IPS-18c (cell line): Measurements from ENCODE around the gene PRX.
"Not testable (repeated sequence)": the region's sequence is repeated elsewhere in the genome, so short reads cannot be mapped to it uniquely, and the experiment has no call there.

Experiments used
- H3K4me3 ChIP-seq: 2 replicates; pipeline ENCODE4 v1.7.0; 2013; ENCODE audit warnings: low read depth, mild to moderate bottlenecking, low read length, moderate library complexity; ENCODE audit not compliant: insufficient read depth
- H3K9me3 ChIP-seq: one replicate; pipeline ENCODE4 v1.6.1; 2013; ENCODE audit warnings: mild to moderate bottlenecking, low read length, moderate library complexity; ENCODE audit not compliant: control insufficient read depth, insufficient read depth

Gene PRX

DNA sequence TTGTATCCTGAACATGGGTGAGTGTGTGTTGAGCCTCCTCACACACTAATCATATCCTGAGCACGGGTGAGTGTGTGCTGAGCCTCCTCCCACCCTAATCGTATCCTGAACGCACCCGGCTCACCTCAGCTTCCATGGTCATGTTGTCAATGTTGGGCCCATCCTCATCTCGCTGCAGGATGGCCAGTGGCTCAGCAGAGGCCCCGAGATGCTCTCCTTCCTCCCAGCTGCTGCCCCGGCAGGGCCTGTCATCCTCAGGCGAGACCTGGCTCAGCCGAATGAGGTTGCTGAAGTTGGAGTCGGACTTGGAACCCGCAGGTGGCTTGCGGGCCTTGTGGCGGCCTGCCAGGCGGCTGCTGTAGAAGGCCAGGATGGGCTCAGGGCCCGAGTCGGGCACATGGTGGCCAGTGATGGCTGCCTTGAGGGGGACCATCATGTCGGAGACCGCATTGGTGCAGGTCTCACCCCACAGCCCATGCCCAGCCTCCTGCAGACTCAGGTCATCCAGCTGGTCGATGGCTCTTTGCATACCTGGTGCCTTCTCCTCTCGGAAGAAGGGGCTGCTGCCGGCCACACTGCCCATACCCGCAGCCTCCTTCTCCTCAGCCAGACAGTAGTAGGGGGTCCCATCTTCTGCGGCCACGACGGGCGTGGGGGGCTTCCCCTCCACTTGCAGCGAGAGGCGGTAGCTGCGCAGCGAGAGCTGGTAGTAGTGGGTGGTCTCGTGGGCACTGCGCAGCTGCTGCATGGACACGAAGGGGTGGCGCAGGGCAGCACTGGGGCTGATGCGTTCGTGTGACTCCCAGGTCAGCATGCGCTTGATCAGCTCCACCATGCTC lies 32.8 kb downstream of the PRX start:
- no peaks in the 10 kb centered on the region for H3K9me3 ChIP-seq
- H3K4me3 ChIP-seq, result no peak overlapping the region

DNA sequence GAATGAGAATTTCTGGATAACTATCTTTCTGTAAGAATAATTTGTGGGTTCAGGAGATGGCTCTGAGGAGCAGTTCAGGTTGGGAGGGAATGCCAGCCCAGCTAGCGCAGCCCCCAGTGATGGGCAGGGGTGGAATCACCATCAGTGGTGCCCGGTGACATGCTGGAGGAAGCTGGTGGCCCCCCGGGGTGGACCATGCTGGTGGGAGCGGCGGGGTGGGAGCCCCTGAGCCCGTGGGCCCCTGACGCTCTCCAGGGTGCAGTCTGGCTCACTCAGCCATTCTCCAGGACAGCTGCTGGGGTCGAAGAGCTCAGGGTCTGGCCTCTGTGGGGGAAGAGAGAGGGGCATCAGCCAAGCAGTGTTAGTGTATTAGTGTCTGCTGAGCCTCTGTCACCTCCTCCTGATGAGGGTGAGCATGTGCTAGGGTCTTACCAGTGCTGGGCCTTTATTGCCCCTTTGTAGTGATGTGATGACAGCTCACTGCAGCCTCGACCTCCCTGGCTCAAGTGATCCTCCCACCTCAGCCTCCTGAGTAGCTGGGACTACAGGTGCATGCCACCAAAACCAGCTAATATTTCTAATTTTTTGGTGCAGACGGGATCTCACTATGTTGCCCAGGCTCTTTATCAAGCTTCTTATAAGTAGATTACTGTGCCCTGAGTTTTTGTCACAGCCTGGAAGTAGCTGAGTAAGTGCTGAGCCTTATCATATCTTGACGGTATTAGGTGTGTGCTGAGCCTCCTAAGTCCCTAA lies 33.6 kb downstream of the PRX start:
- Histone ChIP-seq H3K4me3 (no peak overlapping the region), H3K9me3 (no peaks in the 10 kb centered on the region)

DNA sequence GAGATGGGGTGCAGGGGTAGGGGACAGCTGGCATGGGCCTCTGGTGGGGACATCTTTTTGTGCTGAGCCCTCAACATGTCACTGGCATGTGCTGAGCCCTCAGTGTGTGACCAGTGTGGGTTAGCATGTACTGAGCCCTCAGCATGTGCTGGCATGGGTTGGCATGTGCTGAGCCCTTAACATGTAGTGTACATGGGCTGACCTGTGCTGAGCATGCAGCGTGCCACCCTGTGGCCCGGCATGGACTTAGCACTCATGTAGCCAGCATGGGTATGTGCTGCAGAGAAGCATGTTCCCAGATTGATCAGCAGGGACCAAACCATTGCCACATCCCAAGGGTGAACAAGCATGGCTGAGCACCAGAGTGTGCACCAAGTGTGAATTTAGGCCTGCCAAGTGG lies 34.7 kb downstream of the PRX start:
- H3K9me3 ChIP-seq, result no peaks in the 10 kb centered on the region
- H3K4me3 ChIP-seq, result no peak overlapping the region

DNA sequence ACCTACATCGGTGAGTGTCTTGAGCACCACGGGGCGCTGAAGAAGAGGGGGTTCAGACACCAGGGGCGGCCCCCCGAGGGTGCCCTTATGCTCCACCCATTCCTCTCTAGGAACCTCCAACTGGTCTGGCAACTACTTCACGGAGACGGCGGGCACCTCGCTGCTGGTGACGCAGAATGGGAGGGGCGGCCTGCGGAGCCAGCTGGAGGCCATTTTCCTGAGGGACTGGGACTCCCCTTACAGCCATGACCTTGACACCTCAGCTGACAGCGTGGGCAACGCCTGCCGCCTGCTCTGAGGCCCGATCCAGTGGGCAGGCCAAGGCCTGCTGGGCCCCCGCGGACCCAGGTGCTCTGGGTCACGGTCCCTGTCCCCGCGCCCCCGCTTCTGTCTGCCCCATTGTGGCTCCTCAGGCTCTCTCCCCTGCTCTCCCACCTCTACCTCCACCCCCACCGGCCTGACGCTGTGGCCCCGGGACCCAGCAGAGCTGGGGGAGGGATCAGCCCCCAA lies 35.2 kb downstream of the PRX start:
- H3K4me3 ChIP-seq, result no peak overlapping the region
- H3K9me3 ChIP-seq, result no peaks in the 10 kb centered on the region

DNA sequence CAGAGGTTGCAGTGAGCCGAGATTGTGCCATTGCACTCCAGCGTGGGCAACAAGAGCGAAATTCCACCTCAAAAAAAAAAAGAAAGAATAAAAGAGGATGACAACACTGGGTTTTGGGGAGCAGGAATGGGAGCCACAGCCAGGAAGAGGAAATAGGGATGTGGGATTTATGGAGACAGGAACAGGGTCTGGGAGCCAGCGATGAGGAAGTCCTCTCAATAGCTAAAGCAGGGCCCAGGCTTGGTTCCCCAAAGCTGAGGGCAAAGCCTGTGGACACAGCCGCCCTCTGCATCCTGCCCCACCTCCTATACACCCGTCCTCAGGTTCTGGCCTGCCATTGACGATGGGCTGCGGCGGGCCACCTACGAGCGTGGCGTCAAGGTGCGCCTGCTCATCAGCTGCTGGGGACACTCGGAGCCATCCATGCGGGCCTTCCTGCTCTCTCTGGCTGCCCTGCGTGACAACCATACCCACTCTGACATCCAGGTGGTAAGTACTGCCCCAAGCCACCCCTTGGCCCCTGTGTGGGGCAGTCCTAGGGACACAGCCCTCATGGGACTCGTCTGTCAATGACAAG lies 36.8 kb downstream of the PRX start:
- no peak overlapping the region for H3K4me3 ChIP-seq

DNA sequence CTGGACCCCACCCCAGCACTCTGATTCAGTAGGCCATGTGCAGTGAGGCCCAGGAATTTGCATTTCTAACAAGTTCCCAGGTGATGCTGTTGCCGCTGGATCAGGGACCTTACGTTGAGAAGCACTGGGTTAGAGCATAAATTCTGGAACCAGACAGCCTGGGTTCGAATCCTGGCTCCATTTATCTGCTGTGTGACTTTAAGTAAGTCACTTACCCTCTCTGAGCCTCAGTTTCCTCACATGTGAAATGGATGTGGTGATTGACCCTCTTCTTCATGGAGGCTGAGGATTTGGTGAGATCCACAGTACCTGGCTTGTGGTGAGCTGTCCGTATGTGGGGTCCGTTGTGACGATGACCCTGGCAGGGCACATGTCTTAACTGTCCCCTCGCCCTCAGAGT lies 39.1 kb downstream of the PRX start:
- H3K9me3 ChIP-seq, result no peaks in the 10 kb centered on the region
- no peak overlapping the region for H3K4me3 ChIP-seq

More for the DNA sequence above, 36.8 kb downstream of the PRX start:
- no peaks in the 10 kb centered on the region for H3K9me3 ChIP-seq

DNA sequence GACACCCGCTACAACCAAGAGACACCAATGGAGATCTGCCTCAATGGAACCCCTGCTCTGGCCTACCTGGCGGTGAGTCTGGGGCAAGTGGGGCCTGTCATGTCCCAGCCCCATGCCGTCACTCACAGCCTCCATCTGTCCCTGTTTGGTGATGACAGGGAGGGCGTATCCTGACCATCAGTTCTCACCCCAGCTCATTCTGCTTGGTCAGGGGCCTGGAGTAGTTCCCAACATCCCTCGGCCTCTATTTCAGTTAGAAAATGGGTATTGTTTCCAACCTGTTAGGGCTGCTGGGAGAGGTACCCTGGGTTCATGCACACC lies 41.4 kb downstream of the PRX start:
- Histone ChIP-seq H3K9me3 (no peaks in the 10 kb centered on the region), H3K4me3 (no peak overlapping the region)

DNA sequence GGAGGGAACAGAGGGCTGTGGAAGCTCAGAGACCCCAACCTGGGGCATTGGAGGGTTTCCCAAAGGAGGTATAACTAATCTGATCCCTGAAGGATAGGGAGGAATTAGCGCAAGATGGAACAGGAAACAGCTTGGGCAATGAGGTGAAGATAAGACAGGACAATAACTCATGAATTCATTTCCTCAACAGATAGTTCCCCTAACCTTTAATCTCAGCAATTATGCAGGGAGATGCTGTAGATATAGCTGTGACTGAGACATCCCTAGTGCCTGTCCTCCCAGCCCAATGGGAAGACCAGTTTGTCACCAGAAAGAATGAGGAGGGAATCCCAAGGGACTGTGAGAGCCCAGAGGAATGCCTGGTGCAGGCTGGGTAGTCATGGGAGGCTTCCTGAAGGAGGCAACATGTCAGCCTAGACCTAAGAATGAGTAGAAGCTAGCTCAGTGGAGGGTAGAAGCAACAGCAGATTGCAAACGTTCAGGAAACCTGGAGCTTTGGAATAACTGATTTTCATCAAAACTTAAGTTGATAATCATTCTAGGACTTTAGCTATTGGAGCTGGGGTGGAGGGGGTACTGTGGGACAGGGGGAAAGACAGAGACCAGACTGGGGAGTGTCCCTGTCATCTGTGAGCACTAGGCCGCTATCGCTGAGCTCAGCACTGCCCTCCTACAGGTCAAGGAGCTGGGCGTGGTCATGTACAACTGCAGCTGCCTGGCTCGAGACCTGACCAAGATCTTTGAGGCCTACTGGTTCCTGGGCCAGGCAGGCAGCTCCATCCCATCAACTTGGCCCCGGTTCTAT lies 42.0 kb downstream of the PRX start:
- no peak overlapping the region for H3K4me3 ChIP-seq
- no peaks in the 10 kb centered on the region for H3K9me3 ChIP-seq

DNA sequence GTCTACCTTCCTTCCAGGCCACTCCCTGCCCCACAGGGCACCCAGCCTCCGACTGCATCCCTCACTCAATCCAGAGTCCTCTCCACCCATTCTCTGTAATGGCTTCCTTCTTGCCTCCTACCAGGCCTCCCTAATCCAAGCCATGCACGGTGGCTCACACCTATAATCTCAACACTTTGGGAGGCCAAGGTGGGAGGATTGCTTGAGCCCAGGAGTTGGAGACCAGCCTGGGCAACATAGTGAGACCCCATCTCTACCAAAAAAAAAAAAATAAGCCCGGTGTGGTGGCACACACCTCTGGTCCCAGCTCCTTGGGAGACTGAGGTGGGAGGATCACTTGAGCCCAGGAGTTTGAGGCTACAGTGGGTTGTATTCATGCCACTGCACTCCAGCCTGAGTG lies 42.9 kb downstream of the PRX start:
- not testable (repeated sequence) for H3K4me3 ChIP-seq, H3K9me3 ChIP-seq

DNA sequence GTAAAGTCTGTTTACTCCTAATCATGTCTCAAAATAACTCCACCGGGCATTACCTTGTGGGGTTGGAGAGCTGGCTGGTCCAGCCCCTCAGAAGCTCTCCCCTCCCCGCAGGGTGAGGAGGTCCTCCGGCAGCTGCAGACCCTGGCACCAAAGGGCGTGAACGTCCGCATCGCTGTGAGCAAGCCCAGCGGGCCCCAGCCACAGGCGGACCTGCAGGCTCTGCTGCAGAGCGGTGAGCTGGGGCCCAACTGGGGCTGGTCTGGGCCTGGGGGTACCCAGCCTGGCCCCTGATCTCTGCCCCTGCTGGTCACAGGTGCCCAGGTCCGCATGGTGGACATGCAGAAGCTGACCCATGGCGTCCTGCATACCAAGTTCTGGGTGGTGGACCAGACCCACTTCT lies 43.4 kb downstream of the PRX start:
- no peak overlapping the region for H3K4me3 ChIP-seq
- H3K9me3 ChIP-seq, result no peaks in the 10 kb centered on the region

DNA sequence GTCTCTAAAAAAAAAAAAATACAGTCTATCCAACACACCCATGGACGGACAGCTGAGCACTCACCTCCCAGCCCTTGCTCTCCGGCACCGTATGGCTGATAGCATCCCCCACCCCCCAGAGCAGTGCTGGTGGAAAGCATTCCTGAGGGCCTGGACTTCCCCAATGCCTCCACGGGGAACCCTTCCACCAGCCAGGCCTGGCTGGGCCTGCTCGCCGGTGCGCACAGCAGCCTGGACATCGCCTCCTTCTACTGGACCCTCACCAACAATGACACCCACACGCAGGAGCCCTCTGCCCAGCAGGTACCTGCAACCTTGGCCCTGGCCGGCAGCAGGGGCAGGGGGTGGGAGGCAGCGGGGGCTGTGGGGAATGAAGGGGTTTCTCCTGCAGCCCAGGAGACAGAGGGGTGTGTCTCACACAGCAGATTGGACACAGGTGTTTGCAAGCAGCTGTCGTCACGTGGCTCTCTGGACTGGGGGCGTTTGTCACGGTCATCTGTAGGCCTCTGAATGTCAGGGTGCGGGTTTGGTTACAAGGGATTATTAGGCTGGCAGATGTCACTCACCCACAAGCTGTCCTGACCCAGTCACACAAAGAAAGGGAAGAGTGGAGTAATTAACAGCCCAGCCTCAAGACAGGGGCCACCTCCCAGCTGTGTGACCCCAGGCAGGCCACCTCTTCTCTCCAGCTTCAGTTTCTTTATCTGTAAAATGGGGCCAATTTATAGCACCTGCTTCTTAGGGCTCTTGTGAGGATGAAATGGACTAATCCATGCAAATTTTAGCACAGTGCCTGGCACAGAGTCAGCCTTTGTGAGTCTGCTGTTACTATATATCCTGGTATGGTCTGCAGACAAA lies 45.4 kb downstream of the PRX start:
- H3K4me3 ChIP-seq, result no peak overlapping the region
- no peaks in the 10 kb centered on the region for H3K9me3 ChIP-seq

DNA sequence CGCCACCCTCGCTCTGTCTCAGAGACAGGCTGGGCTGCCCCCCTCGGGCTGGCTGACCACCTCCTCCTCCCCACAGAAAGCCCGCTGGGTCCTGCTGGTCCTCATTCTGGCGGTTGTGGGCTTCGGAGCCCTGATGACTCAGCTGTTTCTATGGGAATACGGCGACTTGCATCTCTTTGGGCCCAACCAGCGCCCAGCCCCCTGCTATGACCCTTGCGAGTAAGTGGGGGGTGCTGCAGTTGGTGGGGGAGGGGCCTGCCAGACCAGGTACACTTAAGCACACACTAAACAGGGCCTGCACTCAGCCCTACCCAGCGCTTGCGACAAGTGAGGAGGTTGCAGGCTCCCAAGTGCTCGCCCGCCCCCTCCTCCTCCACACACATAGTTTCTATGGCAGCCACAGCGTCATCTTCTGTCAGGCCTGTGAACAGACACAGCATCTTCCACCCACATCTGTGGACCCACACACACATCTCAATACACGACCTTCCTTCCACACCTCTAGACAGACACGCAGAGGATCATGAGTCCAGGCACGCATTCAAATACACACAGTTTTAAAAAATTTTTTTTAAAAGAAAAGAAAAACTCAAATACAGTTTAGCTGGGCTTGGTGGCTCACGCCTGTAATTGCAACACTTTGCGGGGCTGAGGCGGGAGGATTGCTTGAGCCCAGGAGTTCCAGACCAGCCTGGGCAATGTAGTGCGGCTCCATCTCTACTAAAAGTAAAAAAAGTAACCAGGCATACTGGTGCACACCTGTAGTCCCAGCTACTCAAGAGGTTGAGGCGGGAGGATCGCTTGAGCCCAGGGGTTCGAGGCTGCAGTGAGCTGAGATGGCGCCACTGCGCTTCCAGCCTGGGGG lies 46.2 kb downstream of the PRX start:
- Histone ChIP-seq H3K9me3 (no peaks in the 10 kb centered on the region), H3K4me3 (peak overlapping the region; percentile 60)

DNA sequence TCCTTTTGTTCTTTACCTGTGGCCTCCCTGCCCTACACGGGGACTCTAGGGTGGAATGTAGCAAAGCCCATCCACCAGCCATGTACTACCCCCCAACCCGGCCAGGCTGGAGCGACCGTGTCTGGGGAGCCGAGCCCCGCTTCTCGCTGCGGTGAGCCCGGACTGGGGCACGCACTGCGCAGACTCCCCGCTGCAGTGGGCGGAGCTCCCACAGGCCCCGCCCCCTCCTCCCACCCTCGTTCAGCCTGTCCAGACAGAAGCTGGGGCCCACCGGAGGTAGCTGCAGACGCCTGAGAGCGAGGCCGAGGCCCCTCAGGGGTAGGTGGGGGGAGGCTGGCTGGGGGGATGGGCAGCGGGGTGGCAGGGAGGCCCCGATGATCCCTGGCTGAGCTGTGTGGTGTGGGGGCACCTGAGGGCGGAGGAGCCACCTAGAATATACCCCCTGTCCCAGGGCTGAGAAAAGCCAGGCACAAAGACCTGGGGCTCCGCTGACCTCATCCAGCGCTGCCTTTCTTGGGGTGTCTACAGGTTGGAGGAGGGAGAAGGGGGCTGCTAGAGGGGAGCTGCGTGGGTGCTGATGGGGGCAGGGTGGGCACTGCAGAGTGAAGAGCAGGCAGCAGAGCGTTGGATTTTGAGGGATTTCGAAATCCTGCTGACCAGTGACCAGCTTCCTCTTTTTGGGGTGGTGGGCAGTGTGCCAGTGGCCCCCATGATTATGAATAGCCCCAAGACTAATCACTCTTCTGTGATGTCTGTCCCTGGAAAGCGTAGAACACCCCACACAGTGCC lies 47.4 kb downstream of the PRX start:
- H3K4me3 ChIP-seq, result peak overlapping the region; percentile 60

DNA sequence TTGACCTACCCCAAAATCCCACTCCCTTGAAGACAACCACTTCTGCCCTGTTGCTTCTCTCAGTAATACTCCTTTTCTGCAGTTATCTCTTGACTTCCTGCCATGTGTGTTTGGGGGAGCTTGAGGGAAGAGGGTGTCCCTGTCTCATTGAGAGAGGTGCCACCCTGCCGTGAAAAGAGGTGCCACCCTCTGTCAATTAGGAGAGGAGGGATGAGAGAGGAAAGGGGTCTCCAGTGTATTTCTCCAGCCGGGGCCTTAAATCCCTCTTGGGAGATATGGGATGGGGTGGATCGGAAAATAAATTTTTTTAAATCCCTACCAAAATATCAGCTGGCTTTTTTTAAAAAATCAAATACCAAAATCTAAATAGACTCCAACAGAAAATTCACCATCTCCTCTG lies 48.2 kb downstream of the PRX start:
- Histone ChIP-seq H3K9me3 (no peaks in the 10 kb centered on the region), H3K4me3 (0 out of 2 replicates have a peak overlapping the region, but pooled peaks have one; percentile 46)

More for the DNA sequence above, 47.4 kb downstream of the PRX start:
- H3K9me3 ChIP-seq, result no peaks in the 10 kb centered on the region

DNA sequence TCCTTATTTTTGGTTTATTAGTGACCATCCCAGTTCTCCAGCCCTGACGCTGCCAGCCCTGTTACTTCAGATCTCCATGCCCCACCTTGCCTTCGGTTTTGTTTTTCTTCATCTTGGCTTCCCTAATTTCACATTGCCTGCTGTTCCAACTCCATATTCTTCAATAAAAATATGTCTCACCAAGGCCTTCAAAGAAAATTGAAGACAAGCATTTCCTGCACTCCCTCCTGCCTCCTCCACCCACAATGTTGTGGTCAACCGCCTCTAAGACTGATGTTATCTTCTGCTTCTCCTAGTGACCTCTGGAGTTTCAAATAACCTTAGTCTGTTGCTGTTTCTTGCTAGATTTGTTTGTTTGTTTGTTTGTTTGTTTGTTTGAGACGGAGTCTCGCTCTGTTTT lies 50.1 kb downstream of the PRX start:
- H3K9me3 ChIP-seq, result peaks cover 3% of the 10 kb centered on the region
- H3K4me3 ChIP-seq, result no peak overlapping the region
